Measurements from ENCODE around the gene C1QTNF5.

Gene C1QTNF5

DNA sequence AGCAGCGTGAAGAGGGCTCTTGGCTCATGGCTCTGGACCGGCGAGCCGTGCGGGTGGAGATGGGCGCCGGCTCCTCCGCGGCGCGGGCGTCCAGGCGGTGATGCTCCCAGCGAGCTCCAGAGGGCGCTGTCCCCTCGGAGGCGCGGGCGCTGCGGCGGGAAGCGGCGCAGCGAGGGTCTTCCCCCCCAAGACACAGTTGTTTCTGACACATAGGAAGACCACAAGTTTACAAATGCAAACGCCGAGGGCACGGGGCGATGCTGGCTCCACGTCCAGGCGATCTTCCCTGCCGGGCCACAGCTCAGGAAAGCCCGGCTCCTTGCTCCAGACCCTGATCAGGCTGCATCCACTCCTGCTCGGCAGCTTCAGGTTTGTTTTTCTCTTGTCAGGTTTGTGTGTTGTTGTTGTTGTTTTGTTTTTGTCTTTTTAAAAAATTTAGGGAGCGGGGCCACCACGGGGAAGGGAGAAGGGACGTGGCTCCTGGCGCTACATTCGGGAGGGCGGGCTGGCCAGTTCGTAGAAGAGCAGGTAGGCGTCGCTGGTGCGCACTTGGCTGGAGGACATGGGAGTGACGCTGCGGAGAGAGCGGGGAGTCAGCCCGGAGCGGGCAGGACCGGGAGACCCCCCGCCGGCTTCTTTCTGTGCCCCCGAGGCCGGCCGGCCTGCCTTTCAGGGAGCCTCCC, 15.8 kb upstream of the C1QTNF5 start:
- peak; percentile 91 for DNase-seq

DNA sequence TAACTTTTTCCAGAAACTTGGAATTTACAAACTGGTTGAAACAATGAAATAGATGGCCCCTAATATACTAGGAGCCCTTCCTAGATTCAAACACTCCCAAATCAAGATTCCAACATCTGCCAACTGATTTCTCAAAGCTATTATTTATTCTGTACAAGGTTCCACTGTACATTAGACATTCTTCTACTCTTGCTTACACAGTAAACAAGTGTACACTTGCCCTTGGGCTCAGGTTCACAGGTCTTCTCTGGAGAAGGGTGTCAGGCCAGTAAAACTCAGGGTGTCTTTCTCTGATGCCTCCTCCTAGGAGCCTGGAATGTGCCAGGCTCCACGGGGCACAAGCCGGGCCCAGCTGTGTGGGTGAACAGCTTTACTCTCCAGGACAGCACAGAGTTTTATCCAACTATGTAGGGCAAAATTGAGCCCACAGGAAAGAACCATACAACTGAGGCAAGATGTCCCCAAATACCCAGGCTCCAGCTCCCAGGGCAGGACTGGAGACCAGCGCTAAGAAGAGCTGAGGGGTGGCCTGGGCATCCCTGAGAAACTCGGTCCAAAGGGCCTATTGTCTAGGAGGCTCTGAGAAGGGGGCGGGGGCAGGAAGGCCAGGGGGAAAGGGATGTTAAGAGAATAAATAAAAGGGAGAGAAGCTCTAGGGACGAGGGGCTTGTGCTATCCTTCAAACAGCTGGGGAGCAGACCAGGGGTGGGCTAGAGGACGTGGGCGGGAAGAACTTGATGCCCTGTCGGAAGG, 14.6 kb upstream of the C1QTNF5 start:
- no peak for DNase-seq

DNA sequence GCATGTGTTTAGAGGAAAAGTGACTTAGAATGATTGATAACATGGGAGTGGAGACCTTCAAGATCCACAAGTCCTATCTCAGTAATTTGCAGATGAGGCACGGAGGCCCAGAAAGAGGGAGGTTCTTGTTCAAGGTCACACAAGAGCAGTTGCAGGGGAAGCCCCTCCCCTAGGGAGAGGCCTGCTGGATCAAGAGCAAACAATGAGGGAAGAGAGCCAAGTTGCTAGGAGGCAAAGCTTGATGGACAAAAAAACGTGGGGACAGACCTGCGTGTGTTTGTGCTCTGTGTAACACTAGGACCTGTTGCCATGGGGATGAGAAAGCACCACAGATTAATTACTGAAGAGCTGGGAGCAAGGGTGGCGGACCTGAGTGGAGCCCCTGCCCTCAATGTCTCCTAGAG, 12.2 kb upstream of the C1QTNF5 start:
- DNase-seq = no peak

DNA sequence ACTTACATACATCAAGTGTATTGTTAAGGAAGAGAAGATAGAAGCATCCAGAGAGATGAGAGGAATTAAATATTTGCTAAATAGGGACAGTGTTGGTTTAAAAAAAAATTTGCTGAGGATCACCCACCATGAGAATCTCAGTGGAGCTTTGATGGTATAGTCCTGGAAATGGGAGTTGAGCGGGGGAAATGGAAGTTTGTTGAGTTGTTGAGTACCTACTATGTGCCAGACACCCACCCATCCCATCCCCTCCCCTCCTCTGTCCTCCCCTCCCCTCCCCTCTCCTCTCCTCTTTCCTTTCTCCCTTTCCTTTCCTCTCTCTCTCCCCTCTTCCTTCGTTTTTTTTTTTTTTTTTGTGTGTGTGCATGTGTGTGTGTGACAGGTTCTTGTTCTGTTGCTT, 10.5 kb upstream of the C1QTNF5 start:
- no peak for DNase-seq

DNA sequence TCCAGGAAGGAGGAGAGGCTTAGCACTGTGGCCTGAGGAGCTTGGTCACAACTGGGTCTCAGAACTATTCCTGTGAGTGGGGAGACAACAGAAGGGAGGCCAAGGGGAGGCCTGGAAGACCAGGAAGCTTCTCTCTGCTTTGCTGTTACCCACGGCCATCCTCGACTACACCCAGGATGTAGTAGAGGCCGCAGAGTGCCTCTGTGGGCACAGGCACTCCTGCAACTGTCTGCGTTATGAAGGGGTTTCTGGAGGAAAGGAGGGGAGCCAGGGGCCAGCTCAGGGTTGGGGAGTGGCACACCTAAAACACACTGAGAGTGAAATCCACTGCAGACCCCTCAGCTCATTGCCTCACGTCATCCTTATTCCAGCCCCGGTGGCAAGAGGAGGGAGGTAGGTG, 9.6 kb upstream of the C1QTNF5 start:
- DNase-seq = no peak

DNA sequence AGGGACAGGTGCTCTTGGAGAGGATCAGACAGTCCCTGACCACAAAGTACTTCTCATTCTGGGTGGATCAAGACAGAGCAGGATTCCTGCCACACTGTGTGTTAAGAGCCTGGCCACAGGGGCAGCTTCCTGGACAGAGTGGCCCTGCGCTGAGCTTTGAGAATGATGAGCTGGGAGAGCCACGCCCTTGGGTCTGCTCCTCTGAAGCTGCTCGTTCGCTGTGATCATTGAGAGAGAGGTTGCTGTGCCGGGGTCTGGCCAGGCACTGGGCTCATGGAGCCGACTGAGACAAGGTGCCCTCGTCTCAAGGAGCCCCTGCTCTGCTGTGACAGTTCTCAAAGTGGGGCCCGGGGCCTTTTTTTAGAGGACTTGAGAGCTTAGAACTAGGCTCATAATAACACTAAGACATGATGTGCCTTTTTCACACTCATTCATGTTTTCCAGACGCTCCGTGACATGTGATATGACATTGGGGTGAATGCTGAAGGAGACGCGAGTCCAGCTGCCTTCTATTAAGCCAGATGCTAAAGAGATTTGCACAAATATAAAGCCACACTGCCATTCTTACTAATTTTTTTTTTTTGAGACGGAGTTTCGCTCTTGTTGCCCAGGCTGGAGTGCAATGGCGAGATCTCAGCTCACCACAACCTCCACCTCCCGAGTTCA, 7.4 kb upstream of the C1QTNF5 start:
- DNase-seq = no peak

DNA sequence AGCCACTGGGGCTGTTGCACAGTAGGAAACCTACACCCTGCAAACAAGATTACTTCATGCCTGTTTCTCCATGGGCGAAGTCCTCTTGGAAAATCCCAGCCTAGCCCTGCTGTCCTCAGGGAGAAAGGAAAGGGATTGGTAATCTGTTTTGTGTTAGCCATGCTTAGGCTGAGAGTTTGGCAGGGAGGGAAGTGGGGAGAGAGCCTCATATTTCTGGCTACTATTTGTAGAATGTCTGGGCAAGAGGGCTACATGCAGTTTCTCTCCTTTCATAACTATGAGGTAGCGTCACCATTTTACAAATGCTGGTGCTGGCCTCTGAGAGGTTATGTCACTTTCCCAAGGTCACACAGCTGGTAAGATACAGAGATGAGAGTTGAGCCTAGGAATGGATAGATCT, 6.6 kb upstream of the C1QTNF5 start:
- no peak for DNase-seq

DNA sequence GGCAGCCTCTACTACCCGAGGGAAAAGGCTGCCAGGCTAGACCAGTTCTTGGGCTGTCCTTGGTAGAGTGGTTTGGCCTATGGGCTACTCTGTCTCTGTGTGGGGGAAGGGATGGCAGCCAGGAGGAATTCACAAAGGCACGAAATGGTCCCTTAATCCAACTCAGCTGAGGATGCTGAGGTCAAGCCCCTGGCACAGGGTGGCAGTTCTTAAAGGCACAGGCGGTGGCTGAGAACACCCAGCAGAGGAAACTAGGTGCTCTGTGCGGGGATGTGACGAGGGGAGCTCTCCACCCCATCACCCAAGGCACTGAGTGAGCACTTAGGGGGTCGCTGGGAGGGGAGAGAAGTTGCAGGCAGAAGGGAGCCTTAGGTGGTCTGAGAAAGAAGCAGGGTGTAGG, 5.9 kb upstream of the C1QTNF5 start, which contains the start of gene MFRP:
MFRP (minus strand) TSS at position 101 of the 400 bp plus-strand sequence. CDS start 192 bp downstream, outside the sequence.
- DNase-seq = no peak

DNA sequence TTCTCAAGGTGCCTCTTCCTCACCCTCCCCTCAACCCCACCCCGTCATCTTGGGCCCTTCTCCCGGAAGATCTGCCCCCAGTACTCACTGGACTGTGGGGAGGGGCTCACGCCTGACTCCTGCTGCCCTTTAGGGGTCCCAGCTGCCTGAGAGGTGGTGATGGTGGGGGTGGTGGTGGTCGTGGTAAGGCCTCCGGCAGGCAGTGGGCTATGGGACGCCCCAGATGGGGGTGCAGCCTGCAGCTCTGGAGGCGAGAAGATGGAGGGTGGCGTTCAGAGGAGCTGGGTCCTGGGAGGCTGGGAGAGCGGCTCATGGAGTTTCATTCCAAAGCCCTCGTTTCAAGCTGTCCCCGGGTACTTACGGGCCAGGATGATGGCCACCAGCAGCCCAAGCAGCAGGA, 5.0 kb upstream of the C1QTNF5 start:
- DNase-seq = no peak

DNA sequence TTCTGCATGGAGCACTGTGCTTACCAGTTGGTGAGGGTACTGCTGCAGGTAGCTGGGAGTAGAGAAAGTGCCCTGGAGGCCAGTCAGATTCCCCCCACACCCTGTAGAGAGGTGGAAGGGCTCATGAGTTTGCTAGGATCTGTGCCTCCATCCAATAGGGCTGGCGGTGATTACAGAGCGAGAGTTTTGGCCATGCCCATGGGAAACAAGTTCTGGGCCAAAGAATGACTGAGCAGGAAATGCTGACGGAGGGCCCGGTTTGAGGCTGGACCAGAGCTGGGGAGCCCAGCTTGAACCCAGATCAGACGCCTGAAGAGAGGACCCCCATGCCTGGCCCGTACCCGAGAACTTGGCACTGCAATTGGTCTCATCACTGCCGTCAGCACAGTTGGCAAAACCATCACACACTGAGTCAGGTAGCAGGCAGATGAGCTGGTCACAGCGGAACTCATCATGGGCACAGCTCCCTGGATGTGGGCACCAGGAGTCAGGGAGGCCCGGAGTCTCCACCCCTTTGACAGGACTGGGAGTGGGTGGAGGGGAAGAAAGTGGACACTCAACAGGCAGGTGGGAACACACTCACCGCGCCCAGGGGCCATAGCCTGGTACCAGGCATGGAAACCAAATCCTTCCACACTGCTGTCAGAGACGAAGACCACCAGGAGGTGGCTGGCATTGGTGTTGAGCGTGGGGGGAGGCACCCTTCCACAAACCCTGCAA, 3.8 kb upstream of the C1QTNF5 start:
- DNase-seq = no peak

DNA sequence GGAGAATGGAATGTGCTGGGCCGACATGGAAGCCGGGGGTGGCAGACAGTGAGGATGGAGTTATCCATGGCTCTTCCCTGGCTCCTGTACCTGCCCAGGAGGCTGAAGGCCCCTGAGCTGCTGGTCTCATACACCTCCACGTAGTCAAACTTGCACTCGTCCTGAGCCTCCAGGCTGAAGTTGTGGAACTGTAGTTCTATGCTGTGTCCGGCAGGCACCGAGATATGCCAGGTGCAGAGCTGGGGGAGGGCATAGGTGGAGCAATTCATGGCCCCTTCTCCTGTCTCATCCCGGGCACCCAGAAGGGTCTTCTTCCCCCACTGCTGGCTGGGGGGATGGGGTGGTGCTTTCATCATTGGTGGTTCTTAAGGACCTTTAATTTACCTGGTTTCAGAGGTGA, 3.0 kb upstream of the C1QTNF5 start:
- no peak for DNase-seq

DNA sequence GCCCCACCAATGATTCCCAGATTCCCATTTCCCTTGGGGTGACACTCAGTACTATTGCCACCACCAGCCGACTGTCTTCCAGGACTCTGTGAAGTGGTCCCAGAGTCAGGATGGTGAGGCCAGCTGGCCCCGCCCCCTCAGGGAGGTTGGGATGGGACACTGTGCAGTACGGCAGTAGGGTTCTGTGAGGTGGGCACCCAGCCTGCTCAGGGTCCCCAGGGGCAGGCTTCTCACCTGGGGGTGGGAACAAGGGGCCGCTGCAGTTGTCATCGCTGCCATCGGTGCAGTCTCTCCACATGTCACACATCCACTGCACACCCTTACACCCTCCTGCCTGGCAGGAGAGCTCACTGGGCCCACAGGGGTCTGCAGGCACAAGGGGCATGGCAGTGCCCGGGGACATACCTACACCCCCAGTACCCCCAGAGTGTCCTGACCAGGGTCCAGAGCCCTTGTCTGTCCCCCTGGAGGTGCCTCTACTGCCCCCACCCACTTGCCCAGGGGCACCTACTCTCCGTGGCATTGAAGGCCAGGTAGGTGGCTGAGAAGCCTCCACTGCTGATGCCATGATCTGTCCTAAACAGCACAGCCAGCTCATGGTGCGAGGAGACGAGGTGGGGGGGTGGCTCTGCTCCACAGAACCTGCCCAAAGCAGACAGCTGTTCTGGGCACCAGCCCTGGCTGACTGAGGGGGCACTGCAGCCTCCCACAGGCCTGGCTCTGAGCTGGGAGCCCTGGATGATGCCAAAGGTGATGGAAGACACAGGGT, 1.9 kb upstream of the C1QTNF5 start:
- no peak for DNase-seq

DNA sequence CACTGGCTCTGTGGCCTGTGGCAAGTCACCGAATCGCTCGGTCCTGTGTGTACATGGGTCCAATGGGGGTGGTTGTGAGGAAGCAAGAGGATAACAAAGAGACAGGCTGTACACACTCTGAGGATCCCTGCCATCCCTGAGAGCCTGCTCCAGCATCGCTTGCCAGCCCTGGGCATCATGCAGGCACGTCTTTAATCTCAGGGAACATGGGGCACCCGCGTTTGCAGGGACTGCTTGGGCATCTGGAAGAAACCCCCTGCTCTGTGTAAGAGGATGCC, 1.3 kb upstream of the C1QTNF5 start:
- DNase-seq = no peak

DNA sequence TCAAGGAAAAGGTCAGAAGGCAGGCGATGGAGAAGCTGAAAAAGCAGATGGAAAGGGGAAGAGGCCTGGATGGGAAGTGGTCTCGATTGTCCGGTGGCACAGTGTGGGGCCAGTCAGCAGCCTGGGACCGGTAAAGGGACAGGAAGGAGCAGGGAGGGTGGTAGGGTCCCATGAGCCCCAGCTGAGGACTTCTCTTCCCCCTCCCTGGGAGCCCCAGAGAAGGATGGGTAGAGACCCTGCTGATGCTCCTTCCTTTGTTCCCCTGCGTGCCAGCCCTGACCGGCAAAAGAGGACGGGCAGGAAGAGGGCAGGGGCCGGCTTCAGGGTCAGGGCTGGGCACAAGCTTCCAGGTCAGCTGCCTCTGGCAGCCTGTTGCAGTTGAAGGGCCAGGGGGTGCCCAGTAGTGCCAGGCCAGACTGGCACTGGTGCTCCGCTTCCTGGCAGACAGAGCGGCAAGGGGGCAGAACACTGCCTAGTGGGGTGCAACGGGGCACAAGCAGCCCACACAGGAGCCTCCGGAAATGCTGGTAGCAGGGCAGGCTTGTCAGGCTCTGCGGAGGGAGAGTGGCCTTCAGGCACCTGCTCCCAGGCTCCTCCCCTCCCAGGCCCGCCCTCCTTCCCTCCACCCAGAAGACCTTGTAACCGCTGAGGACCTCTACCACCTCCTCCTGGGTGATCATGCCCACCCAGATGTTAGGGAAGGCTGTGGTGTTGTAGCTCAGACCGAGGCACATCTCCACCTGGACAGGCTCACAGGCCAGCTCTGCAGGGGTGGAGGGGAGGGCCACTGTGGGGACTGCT, 739 bp upstream of the C1QTNF5 start:
- DNase-seq = no peak

DNA sequence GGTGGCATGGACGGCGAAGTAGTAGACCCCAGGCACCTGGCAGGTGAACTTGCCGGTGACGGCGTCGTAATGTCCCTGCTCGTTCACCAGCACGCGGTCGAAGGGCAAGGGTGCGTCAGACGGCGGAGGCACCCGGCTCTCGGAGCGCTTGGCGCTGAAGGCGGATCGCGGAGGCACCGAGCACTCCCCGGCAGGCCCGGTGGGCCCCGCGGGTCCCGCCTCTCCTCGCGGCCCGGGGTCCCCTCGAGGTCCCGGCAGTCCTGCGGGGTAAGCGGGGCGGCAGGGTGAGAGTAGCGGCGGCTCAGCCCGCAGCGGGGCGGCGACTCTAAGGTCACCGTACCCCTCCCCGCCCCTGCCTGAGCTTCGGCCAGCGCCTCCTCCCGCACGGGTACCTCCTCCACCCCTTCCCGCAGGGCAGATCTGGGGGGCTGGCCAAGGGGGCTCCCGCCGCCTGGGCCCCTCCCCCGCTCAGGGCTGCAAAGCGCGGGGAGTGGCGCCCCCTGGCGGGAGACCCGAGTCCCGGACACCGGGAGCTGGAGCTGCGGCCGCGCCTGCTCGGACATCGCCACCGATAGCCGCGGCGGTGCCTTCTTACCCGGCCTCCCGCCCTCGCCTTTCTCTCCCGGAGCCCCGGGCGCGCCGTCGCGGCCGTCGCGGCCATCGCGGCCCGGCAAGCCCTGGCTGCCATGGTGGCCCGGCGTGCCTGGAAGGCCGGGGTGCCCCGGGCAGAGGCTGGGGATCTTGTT, 921 bp downstream of the C1QTNF5 start:
- DNase-seq = peak; percentile 69

DNA sequence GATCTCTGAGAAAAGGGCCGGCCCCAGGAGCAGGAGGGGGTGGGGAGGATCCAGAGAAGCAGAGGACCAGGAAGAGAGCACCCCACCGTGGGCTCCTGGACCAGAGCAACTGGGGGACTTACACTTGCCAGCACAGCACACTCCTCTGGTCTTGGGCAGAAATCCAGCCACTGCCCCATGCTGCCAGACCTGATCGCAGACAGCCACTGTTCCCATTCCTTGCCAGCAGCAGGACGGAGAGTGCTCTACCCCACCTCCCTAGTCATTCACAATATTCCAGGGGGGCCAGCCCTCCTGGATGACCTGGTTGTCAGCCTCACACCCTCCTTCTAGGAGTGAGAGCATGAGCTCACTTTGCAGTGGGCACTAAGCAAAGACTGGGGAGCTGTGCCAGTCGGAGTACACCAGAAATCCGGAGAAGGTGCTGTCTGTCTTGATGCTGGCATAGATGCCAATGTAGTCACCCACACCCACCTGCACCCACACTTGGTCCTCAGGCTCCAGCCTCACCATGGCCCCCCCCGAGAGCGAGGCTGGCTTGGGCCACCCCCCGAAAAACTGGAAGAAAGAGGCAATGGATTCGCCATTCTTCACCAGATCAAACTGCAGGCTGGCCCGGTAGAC, 1.6 kb downstream of the C1QTNF5 start:
- DNase-seq = no peak

DNA sequence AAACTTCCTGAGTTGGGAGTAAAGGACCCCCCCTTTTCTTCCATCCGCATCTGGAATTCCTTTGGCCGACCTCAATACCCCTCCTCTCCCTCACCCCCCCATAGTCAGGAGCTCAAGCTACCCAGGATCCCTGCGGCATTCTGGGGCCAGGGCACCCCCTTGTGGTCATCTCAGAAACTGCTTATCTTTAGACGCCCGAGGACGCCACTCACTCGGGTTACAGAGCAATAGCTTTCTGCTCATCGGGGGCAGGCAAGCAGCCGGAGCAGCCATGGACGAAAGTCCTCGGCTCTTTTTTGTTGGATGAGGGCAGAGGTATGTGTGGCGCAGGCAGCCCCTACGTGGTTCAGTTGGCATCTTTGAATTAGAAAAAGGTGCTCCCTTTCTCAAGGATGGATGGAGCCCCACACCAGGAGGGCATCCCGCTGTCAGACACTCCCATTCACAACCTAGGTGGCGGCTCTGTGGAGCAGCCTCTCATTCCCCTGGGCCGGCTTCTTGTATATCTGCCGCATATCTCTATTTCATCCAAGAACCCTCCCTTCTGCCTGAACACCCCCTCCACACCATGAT, 2.3 kb downstream of the C1QTNF5 start:
- DNase-seq = peak; percentile 94

DNA sequence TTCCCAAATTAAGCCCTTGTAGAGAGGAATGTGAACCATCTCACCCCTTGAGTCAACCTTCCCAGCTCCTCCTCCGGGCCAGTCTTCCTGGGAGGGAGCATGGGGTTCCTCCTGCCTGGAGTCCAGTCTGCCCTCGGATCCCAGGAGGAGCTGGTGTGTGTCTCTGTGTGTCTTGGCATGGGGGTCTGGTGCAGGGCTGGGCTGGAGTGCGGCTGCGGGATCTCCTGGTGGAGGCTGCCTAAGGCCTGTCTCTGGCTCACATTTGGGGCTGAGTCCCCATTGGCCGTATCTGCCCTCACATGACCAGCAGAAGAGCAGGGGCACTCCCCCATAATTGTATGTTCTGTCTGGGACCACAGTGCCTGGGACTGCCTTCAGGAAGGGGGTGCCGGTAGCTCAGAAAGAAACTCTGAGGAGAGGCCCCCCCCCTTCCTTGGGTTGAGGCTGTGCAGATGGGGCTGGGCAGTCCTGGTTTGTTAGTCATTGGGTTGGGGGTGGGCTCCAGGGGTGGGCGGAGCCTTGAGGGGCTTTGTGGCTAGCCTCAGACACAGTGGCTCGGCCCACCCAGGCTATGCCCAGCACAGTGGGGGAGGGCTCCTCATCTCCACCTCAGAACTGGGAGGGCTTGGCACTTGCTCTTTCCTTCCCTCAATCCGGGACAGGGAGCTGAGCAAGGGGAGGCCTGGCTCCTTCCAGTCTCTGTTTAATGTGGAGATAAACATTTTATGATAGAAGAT, 2.9 kb downstream of the C1QTNF5 start:
- DNase-seq = peak; percentile 68

DNA sequence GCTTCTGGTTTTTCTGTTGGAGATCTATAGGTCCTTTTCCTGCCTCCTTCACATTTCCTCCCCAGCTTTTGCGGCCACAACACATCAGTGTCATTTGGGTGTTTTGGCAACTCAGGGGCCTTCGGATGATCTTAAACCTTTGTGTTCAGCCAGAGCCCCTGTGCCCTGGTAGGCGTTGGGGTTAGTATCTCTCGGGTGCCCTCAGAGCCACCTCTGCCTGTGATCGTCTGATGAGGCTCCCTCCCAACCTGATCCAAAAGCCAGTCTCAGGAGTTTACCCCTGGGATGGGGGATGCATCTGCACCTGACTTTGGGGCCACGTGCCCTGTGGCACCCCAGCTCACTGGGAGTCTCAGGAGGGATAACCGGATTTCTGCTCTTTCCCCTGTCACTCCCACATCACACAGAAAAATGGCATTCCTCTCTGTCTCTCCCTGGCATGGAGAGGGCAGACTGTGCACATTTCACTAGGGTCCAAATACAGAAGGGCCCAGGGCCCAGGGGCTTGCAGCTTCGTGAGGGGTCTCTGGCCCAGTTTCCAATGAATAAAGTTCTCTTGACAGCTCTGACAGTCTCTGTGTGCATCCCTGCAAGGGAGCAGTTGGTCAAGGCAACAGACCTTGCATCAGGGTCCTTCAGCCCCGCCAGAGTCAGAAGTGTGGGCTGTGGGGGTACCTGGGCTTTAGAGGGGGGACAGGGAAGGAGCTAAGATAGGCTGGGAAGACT, 3.8 kb downstream of the C1QTNF5 start:
- no peak for DNase-seq

Measured in OCI-M1 (cell line).